ENCODE data around the gene CTIF. TPM values are rescaled to one million over a fixed set of nuclear protein-coding genes. Genes with fewer than 3 reads are reported as not detected.
A peak's percentile ranks its signal among the peaks of the same experiment; 100 is the strongest.

Gene CTIF
- total RNA-seq, 4 donors from 2014 or later: 14.1 to 78.2 (median 18.4) TPM

GRCh38 chr18:48770243-48770642 lies 231.4 kb downstream of the CTIF start:
- TF ChIP-seq CTCF (IDR thresholded peaks at IDR 0.05) (no peak), POLR2AphosphoS5 (IDR thresholded peaks at IDR 0.05) (no peak), POLR2A (IDR thresholded peaks at IDR 0.05) (no peak), EP300 (IDR thresholded peaks at IDR 0.05; ENCODE audit: low read depth) (no peak)
- in situ Hi-C loops (cut with MboI; ENCODE audit: low pct_ligation_motif_present in 1 of 4, low pct_unique_long_range_greater_than_20kb in 1 of 4, low sequenced_read_pairs in 3 of 4) (loop anchor here in 1 of 4 donors (10.0 kb wide), 1 partner anchor 145 kb away; no protein-coding TSS in a partner anchor), intact Hi-C loops (cut with DNase I; ENCODE audit: low total_unique reads) (no loop called here)
- WGBS, 2 donors (ENCODE audit: low coverage in 1 of 2): 92% methylated on average over 8 of the region's 8 CpGs; no CpG with 5 or more reads in 1 of the 2 donors
- Histone ChIP-seq H3K27me3 (no peaks in the 10 kb centered on the region), H3K27ac (no peak overlapping the region), H3K9me3 (no peaks in the 10 kb centered on the region), H3K4me1 (no peaks in the 10 kb centered on the region), H3K4me3 (no peak overlapping the region), H3K36me3 (no peaks in the 10 kb centered on the region)
- no peak for DNase-seq

GRCh38 chr18:48771641-48772375 lies 233.0 kb downstream of the CTIF start:
- intact Hi-C loops (cut with DNase I; ENCODE audit: low total_unique reads): no loop called here
- no peaks in the 10 kb centered on the region for H3K36me3 ChIP-seq
- no peak overlapping the region for H3K4me3 ChIP-seq
- no peak for TF ChIP-seq POLR2AphosphoS5 (IDR thresholded peaks at IDR 0.05)
- TF ChIP-seq POLR2A (IDR thresholded peaks at IDR 0.05): no peak
- no peak for TF ChIP-seq CTCF (IDR thresholded peaks at IDR 0.05)
- TF ChIP-seq EP300 (IDR thresholded peaks at IDR 0.05; ENCODE audit: low read depth): no peak
- WGBS, 2 donors (ENCODE audit: low coverage in 1 of 2): 70 to 83% methylated on average over 2 to 20 of the region's 22 CpGs
- in situ Hi-C loops (cut with MboI; ENCODE audit: low pct_ligation_motif_present in 1 of 4, low pct_unique_long_range_greater_than_20kb in 1 of 4, low sequenced_read_pairs in 3 of 4): loop anchor here in 1 of 4 donors (10.0 kb wide), 1 partner anchor 143 kb away; no protein-coding TSS in a partner anchor
- H3K4me1 ChIP-seq: peaks cover 0 to 9% (median 2%) of the 10 kb centered on the region in 4 donors
- DNase-seq: no peak
- no peaks in the 10 kb centered on the region for H3K27me3 ChIP-seq
- peak overlapping the region in 3 of 4 donors; percentile 3 to 21 (median 20) for H3K27ac ChIP-seq
- H3K9me3 ChIP-seq: no peaks in the 10 kb centered on the region

GRCh38 chr18:48772457-48772856 lies 233.6 kb downstream of the CTIF start:
- Histone ChIP-seq H3K27ac (no peak overlapping the region), H3K4me1 (peaks cover 0 to 15% (median 5%) of the 10 kb centered on the region in 4 donors), H3K27me3 (no peaks in the 10 kb centered on the region), H3K36me3 (no peaks in the 10 kb centered on the region), H3K9me3 (no peaks in the 10 kb centered on the region), H3K4me3 (no peak overlapping the region)
- TF ChIP-seq CTCF (IDR thresholded peaks at IDR 0.05): no peak
- no peak for TF ChIP-seq POLR2AphosphoS5 (IDR thresholded peaks at IDR 0.05)
- TF ChIP-seq POLR2A (IDR thresholded peaks at IDR 0.05): no peak
- TF ChIP-seq EP300 (IDR thresholded peaks at IDR 0.05; ENCODE audit: low read depth): no peak
- intact Hi-C loops (cut with DNase I; ENCODE audit: low total_unique reads) (no loop called here), in situ Hi-C loops (cut with MboI; ENCODE audit: low pct_ligation_motif_present in 1 of 4, low pct_unique_long_range_greater_than_20kb in 1 of 4, low sequenced_read_pairs in 3 of 4) (loop anchor here in 1 of 4 donors (10.0 kb wide), 1 partner anchor 142 kb away; no protein-coding TSS in a partner anchor)
- no peak for DNase-seq

- H3K4me3 ChIP-seq: no peak overlapping the region
- no peaks in the 10 kb centered on the region for H3K36me3 ChIP-seq
- no peak for DNase-seq
- 83 to 97% methylated on average over 1 to 6 of the region's 6 CpGs for WGBS, 2 donors (ENCODE audit: low coverage in 1 of 2)
- H3K27me3 ChIP-seq: no peaks in the 10 kb centered on the region
- no peaks in the 10 kb centered on the region for H3K9me3 ChIP-seq
- intact Hi-C loops (cut with DNase I; ENCODE audit: low total_unique reads): no loop called here
- H3K27ac ChIP-seq: no peak overlapping the region
- TF ChIP-seq POLR2A (IDR thresholded peaks at IDR 0.05) (no peak), CTCF (IDR thresholded peaks at IDR 0.05) (no peak), EP300 (IDR thresholded peaks at IDR 0.05; ENCODE audit: low read depth) (no peak), POLR2AphosphoS5 (IDR thresholded peaks at IDR 0.05) (no peak)
- in situ Hi-C loops (cut with MboI; ENCODE audit: low pct_ligation_motif_present in 1 of 4, low pct_unique_long_range_greater_than_20kb in 1 of 4, low sequenced_read_pairs in 3 of 4): loop anchor here in 1 of 4 donors (10.0 kb wide), 1 partner anchor 141 kb away; no protein-coding TSS in a partner anchor
- peaks cover 0 to 15% (median 7%) of the 10 kb centered on the region in 4 donors for H3K4me1 ChIP-seq
Observed at GRCh38 chr18:48773821-48774220, 235.0 kb downstream of the CTIF start.

All from transverse colon (tissue), 4 donors.